NCI-H460 (cell line): ENCODE results near the gene JPT1. TPM values are rescaled to one million over a fixed set of nuclear protein-coding genes. Genes with fewer than 3 reads are reported as not detected.
"Not testable (repeated sequence)": the region's sequence is repeated elsewhere in the genome, so short reads cannot be mapped to it uniquely, and the experiment has no call there.

Experiments used
- DNase-seq: peaks from one replicate; pipeline ENCODE4 v3.0.0-alpha.2; 2016; ENCODE audit warnings: low read depth; ENCODE audit errors: extremely low read depth
- polyA plus RNA-seq: library from polyadenylated mRNA; depleted of rRNA; stranded (reverse); fragments of >200 nt; gene quantifications from 2 replicates; pipeline ENCODE4 v1.2.3, GENCODE V29; 2014; cell fraction: nucleus; rRNA removed
- total RNA-seq: library from RNA; depleted of rRNA; stranded (reverse); fragments of >200 nt; shearing (Covaris generic); gene quantifications from 2 replicates; pipeline ENCODE4 v1.2.3, GENCODE V29; 2014; rRNA removed

The JPT1 gene, protein sequence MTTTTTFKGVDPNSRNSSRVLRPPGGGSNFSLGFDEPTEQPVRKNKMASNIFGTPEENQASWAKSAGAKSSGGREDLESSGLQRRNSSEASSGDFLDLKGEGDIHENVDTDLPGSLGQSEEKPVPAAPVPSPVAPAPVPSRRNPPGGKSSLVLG
- 454 and 510 TPM in 2 replicates for total RNA-seq
- polyA plus RNA-seq: 96.3 and 156 TPM in 2 replicates

DNA sequence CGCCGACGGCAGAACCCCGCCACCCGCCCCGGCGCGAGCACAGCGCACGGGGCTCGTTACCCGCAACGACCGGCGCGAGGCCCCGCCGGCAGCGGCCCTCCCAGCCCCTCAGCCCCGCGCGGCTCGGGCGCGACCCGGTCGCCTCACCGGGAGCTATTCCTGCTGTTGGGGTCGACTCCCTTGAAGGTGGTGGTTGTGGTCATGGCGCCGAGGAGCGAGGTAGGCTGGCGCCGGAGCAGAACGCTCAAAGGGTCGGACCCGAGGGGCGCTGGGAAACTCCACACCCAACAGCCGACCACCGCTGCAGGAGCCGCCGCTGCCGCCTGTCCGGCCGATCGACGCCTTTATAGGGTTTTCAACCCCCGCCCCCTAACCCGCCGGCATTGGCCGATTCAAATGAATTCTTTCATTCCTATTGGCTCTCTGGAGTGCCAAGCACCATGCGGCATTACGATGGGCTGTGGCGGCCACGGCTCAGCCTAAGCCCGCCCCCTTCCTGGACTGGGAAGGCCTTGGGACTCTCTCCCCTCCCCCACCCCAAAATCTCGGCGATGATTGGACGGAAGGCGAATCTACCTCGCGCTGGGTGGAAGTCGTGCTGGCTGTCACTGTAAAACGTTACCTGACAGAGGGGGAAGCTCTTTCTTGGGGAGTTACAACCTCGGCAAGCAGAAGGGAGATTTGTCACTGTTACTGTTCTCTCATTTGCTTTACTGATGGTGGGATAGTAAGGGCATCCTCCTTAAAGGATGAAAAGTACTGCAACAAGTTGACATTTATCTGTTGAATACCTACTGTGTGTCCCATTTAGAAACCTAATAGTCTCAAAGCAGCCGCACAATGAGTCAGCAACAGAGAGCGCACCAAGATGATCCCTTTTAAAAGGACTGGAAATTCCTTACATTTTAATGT, at the start of gene JPT1:
Gene JPT1 (minus strand): TSS at position 318 of the 912 bp plus-strand sequence. CDS start 115 bp downstream, at position 203.
- peak; percentile 99 for DNase-seq

DNA sequence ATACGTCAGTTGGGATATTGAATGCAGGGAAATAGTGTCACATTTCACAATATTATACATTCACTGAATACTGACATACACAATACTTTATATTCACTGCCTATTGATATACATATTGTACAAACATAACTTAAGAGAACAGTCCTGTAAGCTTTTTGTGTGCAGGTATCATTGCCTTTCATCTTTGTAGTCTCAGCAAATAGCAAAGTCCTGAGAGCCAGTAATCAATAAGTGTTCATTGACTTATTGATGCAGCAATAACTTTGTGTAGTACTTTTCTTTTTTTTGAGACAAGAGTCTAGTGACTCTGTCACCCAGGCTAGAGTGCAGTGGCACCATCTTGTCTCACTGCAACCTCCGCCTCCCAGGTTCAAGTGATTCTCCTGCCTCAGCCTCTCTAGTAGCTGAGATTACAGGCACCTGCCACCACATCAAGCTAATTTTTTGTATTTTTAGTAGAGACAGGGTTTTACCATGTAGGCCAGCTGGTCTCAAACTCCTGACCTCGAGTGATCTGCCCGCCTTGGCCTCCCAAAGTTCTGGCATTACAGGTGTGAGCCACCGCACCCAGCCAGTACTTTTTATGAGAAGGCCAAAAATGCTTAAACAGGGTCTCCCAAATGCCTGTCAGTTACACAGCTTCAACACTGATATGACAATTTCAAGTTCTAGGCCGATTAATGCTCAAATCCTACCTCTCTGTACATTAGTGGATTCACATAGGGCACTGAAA, 45.7 kb upstream of the JPT1 start:
- no peak for DNase-seq

DNA sequence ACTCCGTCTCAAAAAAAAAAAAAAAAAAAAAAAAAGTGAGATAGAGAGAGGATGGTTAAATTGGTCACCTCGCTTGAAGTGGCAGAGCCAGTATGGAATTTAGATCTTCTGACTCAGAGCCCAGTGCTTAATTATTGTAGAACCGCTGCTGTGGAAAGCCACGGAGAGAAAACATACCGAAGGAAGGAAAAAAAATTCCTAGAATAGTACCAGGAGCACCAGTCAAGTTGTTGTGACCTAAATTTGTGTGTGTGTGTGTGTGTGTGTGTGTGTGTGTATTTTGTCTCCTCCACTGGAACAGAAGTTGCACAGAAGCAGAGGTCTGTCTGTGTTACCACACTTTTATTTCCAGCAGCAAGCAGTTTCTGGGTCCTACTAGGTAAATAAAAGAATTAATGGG, 40.6 kb upstream of the JPT1 start:
- no peak for DNase-seq

DNA sequence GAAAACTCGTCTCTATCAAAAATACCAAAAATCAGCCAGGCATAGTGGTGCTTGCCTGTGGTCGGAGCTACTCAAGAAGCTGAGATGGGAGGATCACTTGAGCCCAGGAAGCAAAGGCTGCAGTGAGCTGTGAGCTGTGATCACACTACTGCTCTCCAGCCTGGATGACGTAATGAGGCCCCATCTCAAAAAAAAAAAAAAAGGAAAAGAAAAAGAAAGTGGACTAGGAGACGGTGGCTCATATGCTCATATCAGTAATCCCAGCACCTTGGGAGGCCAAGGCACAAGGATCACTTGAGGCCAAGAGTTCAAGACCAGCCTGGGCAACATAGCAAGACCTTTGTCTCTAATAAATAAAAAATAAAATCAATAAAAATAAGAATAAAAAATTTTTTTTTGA, 37.3 kb upstream of the JPT1 start:
- DNase-seq: no peak

DNA sequence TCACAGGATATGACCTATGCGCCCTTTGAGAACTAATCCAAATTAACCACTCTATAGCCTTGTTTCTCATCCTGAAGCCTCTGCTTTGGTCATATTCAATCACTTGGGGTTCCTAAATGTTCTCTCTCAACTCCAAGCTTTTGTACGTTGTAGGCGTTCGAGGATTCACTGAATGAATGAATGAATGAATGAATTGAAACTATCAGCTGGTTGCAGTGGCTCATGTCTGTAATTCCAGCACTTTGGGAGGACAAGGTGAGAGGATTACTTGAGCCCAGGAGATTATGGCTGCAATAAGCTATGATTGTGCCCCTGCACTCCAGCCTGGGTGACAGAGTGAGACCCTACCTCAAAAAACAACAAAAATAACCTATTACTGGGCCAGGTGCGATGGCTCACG, 34.3 kb upstream of the JPT1 start:
- DNase-seq: no peak

DNA sequence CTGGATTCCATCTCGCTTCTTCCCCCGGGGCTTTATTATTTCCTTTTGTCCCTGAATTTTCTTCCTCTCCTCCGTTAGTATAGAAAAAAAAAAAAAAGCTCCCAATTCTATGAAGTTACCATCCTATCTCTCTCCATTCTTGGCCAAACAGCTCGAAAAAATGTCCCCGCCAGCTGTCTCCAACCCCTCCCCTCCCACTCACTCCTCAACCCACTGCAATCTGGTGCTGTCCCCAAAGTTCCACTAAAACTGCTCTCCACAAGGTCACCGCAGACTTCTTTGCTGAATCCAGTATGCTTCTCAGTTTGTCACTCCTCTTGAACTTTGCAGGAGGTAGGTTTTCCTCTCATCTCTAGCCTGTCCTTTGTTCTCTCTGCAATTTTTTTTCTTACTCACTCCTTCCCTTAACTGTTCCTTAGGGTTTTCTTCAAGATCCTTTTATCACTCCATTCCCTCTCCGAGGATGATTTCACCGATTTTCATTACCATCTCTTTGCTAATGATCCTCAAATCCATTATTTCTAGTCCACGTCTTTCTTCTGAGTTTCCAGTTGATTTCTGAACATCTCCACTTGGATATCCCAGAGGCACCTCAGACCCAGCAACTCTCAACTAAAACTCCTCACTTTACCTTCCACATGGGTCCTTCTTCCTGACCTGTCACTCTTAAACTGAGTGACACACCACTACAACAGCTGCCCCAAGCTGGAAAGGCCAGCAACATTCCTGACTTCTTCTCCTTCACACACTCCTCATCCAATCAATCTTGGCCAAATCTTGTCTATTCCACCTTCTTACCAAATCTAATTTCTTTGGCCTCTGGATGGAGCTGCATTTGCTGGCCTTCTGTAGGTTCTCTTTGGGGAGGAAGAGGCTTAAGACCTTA, 29.9 kb upstream of the JPT1 start:
- no peak for DNase-seq

DNA sequence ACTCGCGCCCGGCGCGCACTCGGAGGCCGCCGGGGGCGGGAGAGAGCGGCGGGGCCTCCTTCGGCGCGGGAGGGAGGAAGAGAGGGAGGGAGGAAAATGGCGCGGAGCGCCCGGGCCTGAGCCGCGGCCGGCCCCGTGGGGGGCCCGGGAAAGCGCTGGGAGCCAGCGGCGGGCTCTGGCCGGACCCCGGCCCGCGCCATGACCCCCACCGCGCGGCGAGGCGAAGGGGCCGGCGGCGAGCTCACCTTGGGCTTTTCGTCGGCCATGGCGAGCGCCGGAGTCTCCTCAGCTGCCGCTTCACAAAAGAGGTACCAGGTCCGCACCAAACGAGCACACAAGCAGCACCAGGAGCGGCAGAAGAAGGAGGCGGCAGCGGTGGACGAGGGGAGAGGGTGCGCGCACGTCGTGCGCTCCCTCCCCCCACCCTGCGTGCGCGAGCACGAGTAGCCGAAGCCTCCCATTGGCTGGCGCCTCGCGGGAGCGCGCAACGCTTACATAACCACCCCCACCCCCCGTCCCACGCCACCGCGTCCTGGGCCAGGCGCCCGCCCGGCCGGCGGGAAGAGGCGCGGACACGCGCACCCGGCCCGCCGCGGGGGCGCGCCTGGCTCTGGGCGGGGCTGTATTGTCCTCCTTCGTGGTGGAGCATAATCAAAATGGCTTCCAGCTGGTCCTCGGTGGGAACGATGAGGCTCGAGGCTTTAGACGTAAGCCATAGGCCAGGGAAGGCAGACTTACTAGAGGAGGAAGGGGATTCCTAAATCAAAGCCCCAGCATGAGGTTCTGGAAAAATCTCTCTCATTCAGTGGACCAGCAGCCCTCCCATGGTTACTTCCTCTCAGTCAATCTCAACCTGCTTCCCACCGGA, 28.5 kb upstream of the JPT1 start, which contains the start of gene SUMO2:
Gene SUMO2 (minus strand): TSS at position 391 of the 868 bp plus-strand sequence. CDS start 125 bp downstream, at position 266.
- DNase-seq: peak; percentile 92

DNA sequence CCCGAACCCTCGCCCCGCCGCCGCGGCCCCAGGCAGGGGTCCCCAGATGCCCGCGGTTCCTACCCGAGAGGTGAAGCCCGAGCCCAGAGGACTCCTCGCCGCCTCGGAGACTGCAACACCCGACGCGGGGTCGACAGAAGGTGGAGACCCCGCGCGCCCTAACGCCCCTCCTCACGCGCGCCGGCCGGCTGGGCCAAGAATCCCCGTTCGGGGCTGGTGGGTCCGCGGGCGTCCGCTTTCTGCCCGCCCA, 27.9 kb upstream of the JPT1 start:
- DNase-seq: no peak

DNA sequence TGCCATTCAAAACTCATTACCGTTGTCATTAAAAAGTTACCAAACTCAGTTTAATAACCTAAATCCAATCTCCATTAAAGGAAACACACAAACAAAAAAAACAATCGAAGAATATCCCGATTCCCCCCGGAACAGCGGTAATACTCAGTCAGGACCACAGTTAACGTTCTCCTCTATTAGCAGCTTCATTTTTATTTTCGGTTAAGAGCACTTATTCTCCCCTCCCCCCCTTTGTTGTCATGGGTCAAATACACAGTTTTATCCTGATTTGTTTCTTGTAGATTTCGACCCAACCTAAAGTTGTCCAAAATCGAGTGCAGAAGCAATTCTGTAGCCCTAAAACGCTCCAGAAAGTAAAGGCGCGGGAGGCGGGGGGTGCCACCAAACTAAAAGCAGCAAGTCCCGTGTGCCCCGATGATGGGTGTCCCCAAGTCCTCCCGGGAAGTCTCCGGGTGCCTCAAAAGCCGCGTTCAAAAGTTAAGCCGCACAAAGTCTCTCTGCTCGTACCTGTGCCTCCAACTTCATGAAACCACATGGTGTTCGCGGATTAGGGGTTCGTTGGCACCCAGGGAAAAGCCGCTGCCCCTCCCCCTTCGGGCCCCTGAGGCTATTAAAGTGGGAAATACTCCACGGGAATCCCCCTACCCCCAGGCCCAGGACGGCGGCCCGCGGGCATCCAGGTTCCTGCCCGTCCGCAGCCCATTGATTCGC, 27.5 kb upstream of the JPT1 start:
- DNase-seq: no peak

DNA sequence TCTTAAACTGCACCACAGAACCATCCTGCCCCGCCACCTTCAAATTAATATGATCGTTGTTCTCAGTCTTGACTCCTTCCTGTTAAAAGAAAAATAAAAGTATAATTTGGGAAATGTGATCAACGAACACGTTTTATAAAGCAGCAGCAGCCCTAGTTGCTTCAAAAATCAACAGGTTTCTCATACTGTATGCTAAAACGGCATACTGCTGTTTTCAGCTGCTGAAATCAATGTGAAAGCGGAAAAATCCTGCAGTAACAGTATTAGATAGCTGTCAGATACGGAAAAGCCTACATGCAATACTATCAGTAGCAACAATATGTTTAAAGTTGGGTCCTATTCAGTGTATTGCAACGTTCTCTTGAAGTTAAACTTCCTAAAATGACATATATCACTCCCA, 26.8 kb upstream of the JPT1 start:
- DNase-seq: no peak

DNA sequence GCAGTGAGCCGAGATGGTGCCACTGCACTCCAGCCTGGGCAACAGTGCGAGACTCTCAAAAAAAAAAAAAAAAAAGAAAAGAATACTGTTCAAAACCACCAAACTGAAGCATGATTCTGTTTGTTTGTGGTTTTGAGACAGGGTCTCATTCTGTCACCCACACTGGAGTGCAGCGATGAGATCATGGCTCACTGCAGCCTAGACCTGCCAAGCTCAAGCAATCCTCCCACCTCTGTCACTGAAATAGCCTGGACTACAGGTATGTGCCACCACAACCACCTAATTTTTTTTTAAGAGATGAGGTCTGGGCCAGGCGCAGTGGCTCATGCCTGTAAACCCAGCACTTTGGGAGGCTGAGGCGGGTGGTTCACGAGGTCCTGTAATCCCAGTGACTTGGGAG, 24.1 kb upstream of the JPT1 start:
- no peak for DNase-seq

DNA sequence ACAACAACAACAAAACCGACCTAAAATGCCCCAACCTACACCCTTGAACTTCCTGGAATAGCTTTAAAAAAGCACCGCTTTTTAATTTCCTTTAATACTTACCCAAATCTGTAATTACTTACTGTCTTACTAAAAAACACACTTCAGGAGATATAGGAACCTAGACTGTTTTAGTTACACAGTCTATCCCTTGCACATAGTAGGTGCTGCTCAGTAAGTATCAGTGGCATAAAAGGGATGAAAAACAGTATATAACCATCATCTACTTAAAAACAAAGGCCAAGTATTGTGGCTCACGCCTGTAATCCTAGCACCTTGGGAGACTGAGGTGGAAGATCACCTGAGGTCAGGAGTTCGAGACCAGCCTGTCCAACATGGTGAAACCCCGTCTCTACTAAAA, 22.3 kb upstream of the JPT1 start:
- no peak for DNase-seq

DNA sequence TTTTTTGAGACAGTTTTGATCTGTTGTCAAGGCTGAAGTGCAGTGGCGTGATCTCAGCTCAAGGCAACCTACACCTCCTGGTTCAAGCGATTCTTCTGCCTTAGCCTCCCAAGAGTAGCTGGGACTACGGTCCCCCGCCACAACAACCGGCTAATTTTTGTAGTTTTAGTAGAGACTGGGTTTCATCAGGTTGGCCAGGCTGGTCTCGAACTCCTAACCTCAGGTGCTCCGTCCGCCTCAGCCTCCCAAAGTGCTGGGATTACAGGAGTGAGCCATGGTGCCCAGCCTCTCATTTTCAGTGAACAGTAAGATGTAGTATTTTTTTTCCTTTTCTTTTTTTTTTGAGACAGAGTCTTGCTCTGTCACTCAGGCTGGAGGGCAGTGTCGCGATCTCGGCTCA, 20.7 kb upstream of the JPT1 start:
- no peak for DNase-seq

DNA sequence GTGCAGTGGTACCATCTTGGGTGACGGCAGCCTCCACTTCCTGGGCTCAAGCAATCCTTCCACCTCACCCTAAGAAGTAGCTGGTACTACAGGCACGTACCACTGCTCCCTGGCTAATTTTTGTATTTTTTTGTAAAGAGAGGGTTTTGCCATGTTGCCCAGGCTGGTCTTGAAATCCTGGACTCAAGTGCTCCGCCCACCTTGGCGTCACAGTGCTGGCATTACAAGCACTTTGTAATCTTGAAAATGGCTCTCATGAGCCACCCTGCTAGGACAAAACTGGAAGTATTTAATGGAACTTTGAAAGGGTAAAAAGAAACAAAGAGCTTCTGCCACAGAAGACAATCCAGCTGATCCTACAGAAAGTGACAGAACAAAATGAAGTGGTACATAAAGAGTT, 19.2 kb upstream of the JPT1 start:
- no peak for DNase-seq

DNA sequence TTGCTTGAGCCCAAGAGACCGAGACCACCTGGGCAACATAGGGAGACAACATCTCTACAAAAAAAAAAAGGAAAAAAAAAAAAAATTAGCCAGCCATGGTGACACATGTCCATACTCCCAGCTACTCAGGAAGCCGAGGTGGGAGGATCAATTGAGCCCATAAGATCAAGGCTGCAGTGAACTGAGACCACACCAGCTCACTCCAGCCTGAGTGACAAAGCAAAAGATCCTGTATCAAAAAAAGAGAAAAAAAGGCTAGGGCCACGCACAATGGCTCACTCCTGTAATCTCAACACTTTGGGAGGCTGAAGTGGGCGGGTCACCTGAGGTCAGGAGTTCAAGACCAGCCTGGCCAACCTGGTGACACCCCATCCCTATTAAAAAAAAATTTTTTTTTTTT, 14.7 kb upstream of the JPT1 start:
- no peak for DNase-seq

DNA sequence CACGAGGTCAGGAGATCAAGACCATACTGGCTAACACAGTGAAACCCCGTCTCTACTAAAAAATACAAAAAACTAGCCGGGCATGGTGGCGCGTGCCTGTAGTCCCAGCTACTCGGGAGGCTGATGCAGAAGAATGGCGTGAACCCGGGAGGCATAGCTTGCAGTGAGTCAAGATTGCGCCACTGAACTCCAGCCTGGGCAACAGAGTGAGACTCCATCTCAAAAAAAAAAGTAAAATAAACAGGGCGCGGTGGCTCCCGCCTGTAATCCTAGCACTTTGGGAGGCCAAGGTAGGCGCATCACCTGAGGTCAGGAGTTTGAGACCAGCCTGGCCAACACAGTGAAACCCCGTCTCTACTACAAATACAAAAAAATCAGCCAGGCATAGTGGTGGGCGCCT, 10.3 kb upstream of the JPT1 start:
- not testable (repeated sequence) for DNase-seq

DNA sequence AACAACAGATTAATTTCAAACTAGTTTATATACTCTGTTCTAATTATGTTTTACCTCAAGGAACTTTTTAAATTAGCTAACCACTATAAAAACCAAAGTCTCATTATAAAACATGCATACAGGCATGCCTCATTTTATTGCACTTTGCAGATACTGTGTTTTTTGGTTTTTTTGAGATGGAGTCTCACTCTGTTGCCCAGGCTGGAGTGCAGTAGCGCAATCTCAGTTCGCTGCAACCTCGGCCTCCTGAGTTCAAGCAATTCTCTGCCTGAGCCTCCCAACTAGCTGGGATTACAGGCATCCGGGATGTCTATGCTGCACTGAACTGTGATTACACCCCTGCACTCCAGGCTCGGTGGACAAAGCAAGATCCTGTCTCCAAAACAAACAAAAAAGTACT, 8.8 kb upstream of the JPT1 start:
- DNase-seq: no peak

DNA sequence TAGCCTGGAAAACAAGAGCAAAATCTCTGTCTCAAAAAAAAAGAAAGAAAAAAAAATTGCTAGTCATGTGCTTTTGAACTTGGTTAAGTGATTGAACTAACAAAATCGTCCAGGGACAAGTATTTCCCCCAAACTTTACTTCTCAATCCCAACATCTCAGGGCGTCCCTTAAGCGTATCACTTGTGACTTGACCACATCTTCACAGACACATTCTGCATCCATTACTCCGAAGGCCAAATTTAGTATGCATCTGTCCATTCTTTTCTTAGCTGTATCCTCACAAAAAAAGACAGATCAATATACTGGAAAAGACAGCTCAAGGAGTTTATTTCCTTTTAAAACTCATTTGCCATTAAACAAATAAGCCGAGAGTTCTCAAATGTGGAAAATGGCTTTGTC, 5.9 kb upstream of the JPT1 start:
- DNase-seq: no peak
